ENCODE data around the gene RFFL.
"Not testable (repeated sequence)": the region's sequence is repeated elsewhere in the genome, so short reads cannot be mapped to it uniquely, and the experiment has no call there.

DNA sequence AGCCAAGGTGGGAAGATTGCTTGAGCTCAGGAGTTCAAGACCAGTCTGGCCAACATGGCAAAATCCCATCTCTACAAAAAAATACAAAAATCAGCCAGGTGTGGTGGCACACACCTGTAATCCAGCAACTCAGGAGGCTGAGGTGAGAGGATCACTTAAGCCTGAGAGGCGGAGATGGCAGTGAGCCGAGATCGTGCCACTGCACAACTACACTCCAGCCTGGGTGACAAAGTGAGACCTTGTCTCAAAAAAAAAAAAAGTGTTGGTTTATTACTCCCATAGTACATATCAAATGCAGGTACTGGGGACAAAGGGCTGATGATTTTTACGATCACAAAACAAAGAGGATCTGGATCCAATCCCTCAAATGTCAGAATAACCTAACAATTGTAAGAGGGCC is 35.4 kb downstream of the RFFL start:
- TF ChIP-seq CTCF, POLR2AphosphoS5 (IDR thresholded peaks at IDR 0.05): not testable (repeated sequence)

All from prostate gland (tissue), 2 donors.